ENCODE measurements around the gene OLFM4. TPM values are rescaled to one million over a fixed set of nuclear protein-coding genes. Genes with fewer than 3 reads are reported as not detected.

The OLFM4 gene
- total RNA-seq, 4 donors from 2014 or later, result 0.18 to 1.7 TPM; not detected in 2

DNA sequence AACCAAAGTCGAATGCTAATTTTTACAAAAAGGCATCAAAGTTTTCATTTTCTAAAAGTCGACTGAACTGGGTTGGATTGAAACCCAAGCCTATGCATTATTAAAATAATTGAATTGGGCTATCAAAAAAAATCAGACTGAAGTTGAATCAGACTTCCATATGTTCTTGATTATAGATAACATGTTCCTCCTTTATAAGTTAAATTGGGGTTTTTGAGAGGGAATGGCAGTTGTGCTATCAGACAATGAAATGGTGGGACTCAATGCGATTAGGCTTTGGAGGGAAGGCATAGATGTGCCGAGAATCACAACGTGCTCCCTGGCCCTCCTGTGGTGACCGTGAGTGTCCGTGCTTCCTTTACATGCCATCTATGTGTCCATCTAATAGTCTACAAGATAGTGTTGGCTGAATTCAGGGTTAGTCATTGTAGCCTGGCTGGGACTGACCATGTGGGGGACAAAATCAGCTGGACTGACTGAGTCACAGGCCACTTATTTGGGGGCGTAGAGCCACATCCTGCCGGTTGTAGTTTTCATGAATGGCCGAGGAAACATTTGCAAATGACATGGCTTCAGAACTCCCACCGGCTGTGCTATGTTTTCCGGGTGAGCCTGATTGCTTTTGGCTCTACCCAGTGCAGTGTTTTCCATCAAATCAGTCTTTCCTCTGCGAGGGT is 37.1 kb upstream of the OLFM4 start:
- Histone ChIP-seq H3K27me3 (no peaks in the 10 kb centered on the region), H3K9me3 (no peaks in the 10 kb centered on the region), H3K36me3 (no peaks in the 10 kb centered on the region), H3K4me3 (no peak overlapping the region), H3K4me1 (peaks cover 0 to 30% (median 0%) of the 10 kb centered on the region in 3 donors), H3K27ac (no peak overlapping the region)
- 78 to 89% methylated on average over 13 of the region's 13 CpGs for WGBS, 2 donors
- DNase-seq, result no peak
- no peak for TF ChIP-seq POLR2A (IDR thresholded peaks at IDR 0.05)
- TF ChIP-seq, protein P1, sequence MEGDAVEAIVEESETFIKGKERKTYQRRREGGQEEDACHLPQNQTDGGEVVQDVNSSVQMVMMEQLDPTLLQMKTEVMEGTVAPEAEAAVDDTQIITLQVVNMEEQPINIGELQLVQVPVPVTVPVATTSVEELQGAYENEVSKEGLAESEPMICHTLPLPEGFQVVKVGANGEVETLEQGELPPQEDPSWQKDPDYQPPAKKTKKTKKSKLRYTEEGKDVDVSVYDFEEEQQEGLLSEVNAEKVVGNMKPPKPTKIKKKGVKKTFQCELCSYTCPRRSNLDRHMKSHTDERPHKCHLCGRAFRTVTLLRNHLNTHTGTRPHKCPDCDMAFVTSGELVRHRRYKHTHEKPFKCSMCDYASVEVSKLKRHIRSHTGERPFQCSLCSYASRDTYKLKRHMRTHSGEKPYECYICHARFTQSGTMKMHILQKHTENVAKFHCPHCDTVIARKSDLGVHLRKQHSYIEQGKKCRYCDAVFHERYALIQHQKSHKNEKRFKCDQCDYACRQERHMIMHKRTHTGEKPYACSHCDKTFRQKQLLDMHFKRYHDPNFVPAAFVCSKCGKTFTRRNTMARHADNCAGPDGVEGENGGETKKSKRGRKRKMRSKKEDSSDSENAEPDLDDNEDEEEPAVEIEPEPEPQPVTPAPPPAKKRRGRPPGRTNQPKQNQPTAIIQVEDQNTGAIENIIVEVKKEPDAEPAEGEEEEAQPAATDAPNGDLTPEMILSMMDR (IDR thresholded peaks at IDR 0.05), result no peak
- intact Hi-C loops (cut with DNase I), result no loop called here

DNA sequence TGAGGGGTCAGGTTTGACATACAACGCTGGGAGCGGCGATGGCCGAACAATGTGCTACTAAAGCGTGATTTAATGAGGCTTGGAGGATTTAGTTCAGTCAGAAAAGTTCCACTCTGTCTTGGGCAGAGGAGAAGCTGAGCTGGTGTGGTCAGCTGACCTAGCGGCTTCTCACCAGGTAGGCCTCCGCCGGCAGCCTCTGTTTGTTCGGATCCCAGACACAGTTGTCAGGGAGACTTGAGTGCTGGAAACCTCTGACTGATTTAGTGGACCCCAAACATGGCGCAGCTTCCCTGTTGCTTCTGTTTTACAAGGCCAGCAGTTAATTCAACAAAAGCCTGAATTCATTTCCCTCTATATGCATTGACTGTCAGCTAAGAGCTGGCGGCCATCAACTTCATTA is 36.5 kb upstream of the OLFM4 start:
- 90 to 95% methylated on average over 9 to 11 of the region's 11 CpGs for WGBS, 2 donors
- H3K4me1 ChIP-seq, result peaks cover 0 to 32% (median 0%) of the 10 kb centered on the region in 3 donors
- H3K27me3 ChIP-seq, result no peaks in the 10 kb centered on the region
- intact Hi-C loops (cut with DNase I), result no loop called here
- no peaks in the 10 kb centered on the region for H3K9me3 ChIP-seq
- no peak overlapping the region for H3K27ac ChIP-seq
- TF ChIP-seq POLR2A (IDR thresholded peaks at IDR 0.05), result no peak
- TF ChIP-seq, protein P1 (IDR thresholded peaks at IDR 0.05), result no peak
- H3K36me3 ChIP-seq, result no peaks in the 10 kb centered on the region
- H3K4me3 ChIP-seq, result no peak overlapping the region
- no peak for DNase-seq

DNA sequence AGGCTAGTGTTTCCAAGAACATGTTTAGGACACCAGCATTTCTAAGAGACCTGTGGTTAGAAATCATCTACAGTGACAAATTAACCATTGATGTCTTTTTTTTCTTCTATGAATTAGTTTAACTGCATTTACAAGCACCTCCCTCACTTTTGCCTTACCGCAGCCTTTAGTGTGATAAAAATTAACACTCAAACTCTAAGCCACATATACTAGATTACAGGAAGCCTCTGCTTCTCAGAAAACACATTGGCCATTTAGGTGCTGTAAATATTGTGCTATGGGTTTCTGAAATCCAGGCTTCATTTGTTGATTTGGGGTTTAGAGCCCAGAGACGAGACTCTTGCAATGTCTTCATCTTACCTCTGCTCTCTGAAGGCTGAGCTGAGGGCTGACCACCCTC is 34.6 kb upstream of the OLFM4 start:
- Histone ChIP-seq H3K4me1 (peaks cover 0 to 51% (median under 1%) of the 10 kb centered on the region in 3 donors), H3K4me3 (no peak overlapping the region), H3K27ac (no peak overlapping the region), H3K27me3 (no peaks in the 10 kb centered on the region), H3K9me3 (no peaks in the 10 kb centered on the region), H3K36me3 (no peaks in the 10 kb centered on the region)
- DNase-seq, result no peak
- intact Hi-C loops (cut with DNase I), result no loop called here
- 60 to 83% methylated on average over 2 of the region's 2 CpGs for WGBS, 2 donors
- no peak for TF ChIP-seq POLR2A (IDR thresholded peaks at IDR 0.05)
- TF ChIP-seq, protein P1 (IDR thresholded peaks at IDR 0.05), result no peak

DNA sequence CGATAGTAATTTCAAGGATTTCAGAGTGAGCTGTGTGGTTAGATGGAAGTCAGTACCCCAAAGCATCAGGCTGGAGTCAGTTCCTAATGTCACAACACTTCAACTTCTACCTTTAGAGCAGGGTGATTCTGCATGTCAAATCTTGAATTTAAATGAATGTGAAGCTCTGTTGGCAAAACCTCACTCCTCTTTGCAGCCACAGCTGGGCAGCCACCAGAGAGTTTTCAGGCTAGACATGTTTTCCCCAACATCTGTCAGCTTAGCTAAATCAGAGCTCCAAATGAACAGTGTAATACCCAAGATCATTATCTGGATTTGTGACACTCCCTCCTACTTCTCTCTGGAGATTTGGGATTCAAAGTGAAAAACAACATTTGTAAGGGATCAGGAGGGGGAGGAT is 33.7 kb upstream of the OLFM4 start:
- intact Hi-C loops (cut with DNase I), result no loop called here
- H3K27ac ChIP-seq, result no peak overlapping the region
- no peak for TF ChIP-seq POLR2A (IDR thresholded peaks at IDR 0.05)
- TF ChIP-seq, protein P1 (IDR thresholded peaks at IDR 0.05), result no peak
- H3K4me3 ChIP-seq, result no peak overlapping the region
- H3K36me3 ChIP-seq, result no peaks in the 10 kb centered on the region
- H3K27me3 ChIP-seq, result no peaks in the 10 kb centered on the region
- H3K4me1 ChIP-seq, result peaks cover 0 to 59% (median 8%) of the 10 kb centered on the region in 3 donors
- H3K9me3 ChIP-seq, result no peaks in the 10 kb centered on the region
- 22 to 50% methylated on average over 1 of the region's 1 CpG for WGBS, 2 donors
- no peak for DNase-seq

DNA sequence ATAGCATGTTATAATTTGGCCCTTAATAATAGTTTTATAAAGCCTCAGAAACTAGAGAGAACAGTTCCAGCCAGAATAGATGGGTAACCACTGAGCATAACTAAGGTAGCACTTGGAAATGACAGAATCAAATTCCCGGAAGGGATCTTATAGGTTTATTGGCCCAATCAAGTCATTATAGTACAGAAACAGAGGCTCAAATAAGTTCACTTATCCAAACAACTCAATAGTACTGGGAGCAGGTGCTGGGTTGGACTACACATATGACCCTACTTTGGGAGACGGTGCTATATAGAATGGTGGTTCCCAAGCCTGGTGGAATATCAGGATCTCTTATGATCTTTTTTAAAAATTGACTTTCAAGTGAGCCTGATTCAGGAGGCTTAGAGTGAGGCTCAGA is 32.7 kb upstream of the OLFM4 start:
- H3K4me3 ChIP-seq, result no peak overlapping the region
- H3K36me3 ChIP-seq, result no peaks in the 10 kb centered on the region
- 87 to 96% methylated on average over 2 of the region's 2 CpGs for WGBS, 2 donors
- H3K27me3 ChIP-seq, result no peaks in the 10 kb centered on the region
- H3K4me1 ChIP-seq, result peaks cover 0 to 70% (median 8%) of the 10 kb centered on the region in 3 donors
- TF ChIP-seq, protein P1 (IDR thresholded peaks at IDR 0.05), result no peak
- no peak for TF ChIP-seq POLR2A (IDR thresholded peaks at IDR 0.05)
- intact Hi-C loops (cut with DNase I), result no loop called here
- DNase-seq, result no peak
- H3K9me3 ChIP-seq, result no peaks in the 10 kb centered on the region
- no peak overlapping the region for H3K27ac ChIP-seq

Data from esophagus squamous epithelium (tissue), 5 donors.